Suprapubic skin (tissue), 4 donors: Measurements from ENCODE around the gene ABCC2. TPM values are rescaled to one million over a fixed set of nuclear protein-coding genes. Genes with fewer than 3 reads are reported as not detected.

Source experiments
- DNase-seq, 2 donors: peaks; one replicate each; pipeline ENCODE4 v3.0.0-alpha.2; 2019; ENCODE audit warnings: low spot score in 2 of 2
- H3K27ac ChIP-seq: fragments of 200-600 bp; sonication (generic); one replicate; pipeline ENCODE4 v1.5.1; 2019
- H3K27me3 ChIP-seq: fragments of 200-600 bp; sonication (generic); one replicate; pipeline ENCODE4 v1.5.1; 2019
- H3K36me3 ChIP-seq: fragments of 200-600 bp; sonication (generic); one replicate; pipeline ENCODE4 v1.5.1; 2019
- H3K4me1 ChIP-seq: fragments of 200-600 bp; sonication (generic); one replicate; pipeline ENCODE4 v1.5.1; 2019
- H3K4me3 ChIP-seq: fragments of 200-600 bp; sonication (generic); one replicate; pipeline ENCODE4 v1.5.1; 2019; ENCODE audit warnings: mild to moderate bottlenecking
- H3K9me3 ChIP-seq: fragments of 200-600 bp; sonication (generic); one replicate; pipeline ENCODE4 v1.5.1; 2019
- CTCF ChIP-seq, 2 donors: fragments of 200-600 bp in 1 of 2; fragments of 450-650 bp in 1 of 2; sonication (generic) in 1 of 2; IDR thresholded peaks; one replicate each; pipeline ENCODE4 v1.5.1; 2016 to 2019; ENCODE audit warnings: antibody characterized with exemption in 2 of 2, mild to moderate bottlenecking in 1 of 2, moderate library complexity in 1 of 2
- EP300 ChIP-seq: sonication (generic); formaldehyde crosslinking; IDR thresholded peaks from one replicate; pipeline ENCODE4 v1.6.1; 2017; ENCODE audit warnings: antibody characterized with exemption
- POLR2A ChIP-seq, 2 donors: fragments of 450-650 bp; IDR thresholded peaks; one replicate each; pipeline ENCODE4 v1.6.1; 2017; ENCODE audit warnings: antibody characterized with exemption in 2 of 2, mild to moderate bottlenecking in 2 of 2, moderate library complexity in 2 of 2
- POLR2AphosphoS5 ChIP-seq, 3 donors: sonication (generic); formaldehyde crosslinking; IDR thresholded peaks; one replicate each; pipeline ENCODE4 v1.6.1; 2017; ENCODE audit warnings: antibody characterized with exemption in 3 of 3
- WGBS: methylation state at CpG from one replicate; pipeline ENCODE4 v1.1.5; 2018; 5-methylcytosine and 5-hydroxymethylcytosine counted together
- total RNA-seq, 4 donors: library from RNA; depleted of rRNA; stranded (reverse); fragments of >200 nt; gene quantifications; one replicate each; pipeline ENCODE4 v1.1.0, GENCODE V29; 2016

The ABCC2 gene
- total RNA-seq, 4 donors from 2014 or later = 1.4 to 4.4 (median 2.7) TPM

GRCh38 chr10:99754670-99755069 is 27.8 kb upstream of the ABCC2 start:
- Histone ChIP-seq H3K27ac (no peak overlapping the region), H3K27me3 (no peaks in the 10 kb centered on the region), H3K4me3 (no peak overlapping the region), H3K36me3 (peaks cover 84% of the 10 kb centered on the region), H3K4me1 (no peaks in the 10 kb centered on the region), H3K9me3 (no peaks in the 10 kb centered on the region)
- TF ChIP-seq POLR2AphosphoS5 (IDR thresholded peaks at IDR 0.05) (no peak), EP300 (no peak), CTCF (IDR thresholded peaks at IDR 0.05) (no peak), POLR2A (IDR thresholded peaks at IDR 0.05) (no peak)
- WGBS = 95% methylated on average over 1 of the region's 1 CpG
- no peak for DNase-seq

GRCh38 chr10:99756159-99756558 is 26.3 kb upstream of the ABCC2 start:
- no peak overlapping the region for H3K27ac ChIP-seq
- no peak overlapping the region for H3K4me3 ChIP-seq
- no peaks in the 10 kb centered on the region for H3K27me3 ChIP-seq
- peaks cover 89% of the 10 kb centered on the region for H3K36me3 ChIP-seq
- no peaks in the 10 kb centered on the region for H3K9me3 ChIP-seq
- TF ChIP-seq POLR2A (IDR thresholded peaks at IDR 0.05) (no peak), CTCF (IDR thresholded peaks at IDR 0.05) (no peak), POLR2AphosphoS5 (IDR thresholded peaks at IDR 0.05) (no peak), EP300 (no peak)
- H3K4me1 ChIP-seq = no peaks in the 10 kb centered on the region
- 100% methylated on average over 1 of the region's 1 CpG for WGBS
- DNase-seq = no peak

GRCh38 chr10:99758211-99758891 is 24.1 kb upstream of the ABCC2 start:
- no peak overlapping the region for H3K27ac ChIP-seq
- 92% methylated on average over 2 of the region's 2 CpGs for WGBS
- peaks cover 67% of the 10 kb centered on the region for H3K36me3 ChIP-seq

GRCh38 chr10:99760321-99760720 is 22.1 kb upstream of the ABCC2 start:
- H3K27ac ChIP-seq = no peak overlapping the region
- H3K9me3 ChIP-seq = no peaks in the 10 kb centered on the region
- peaks cover 50% of the 10 kb centered on the region for H3K36me3 ChIP-seq
- no peak overlapping the region for H3K4me3 ChIP-seq
- TF ChIP-seq CTCF (IDR thresholded peaks at IDR 0.05) (no peak), POLR2AphosphoS5 (IDR thresholded peaks at IDR 0.05) (no peak), POLR2A (IDR thresholded peaks at IDR 0.05) (no peak), EP300 (no peak)
- no peak for DNase-seq
- H3K4me1 ChIP-seq = no peaks in the 10 kb centered on the region
- H3K27me3 ChIP-seq = no peaks in the 10 kb centered on the region
- WGBS = 56% methylated on average over 1 of the region's 1 CpG

More at GRCh38 chr10:99758211-99758891, 24.1 kb upstream of the ABCC2 start:
- TF ChIP-seq EP300 (no peak), CTCF (IDR thresholded peaks at IDR 0.05) (no peak), POLR2A (IDR thresholded peaks at IDR 0.05) (no peak), POLR2AphosphoS5 (IDR thresholded peaks at IDR 0.05) (no peak)
- H3K9me3 ChIP-seq = no peaks in the 10 kb centered on the region
- no peaks in the 10 kb centered on the region for H3K4me1 ChIP-seq
- DNase-seq = no peak
- H3K27me3 ChIP-seq = no peaks in the 10 kb centered on the region
- H3K4me3 ChIP-seq = no peak overlapping the region

GRCh38 chr10:99761365-99761764 is 21.1 kb upstream of the ABCC2 start:
- Histone ChIP-seq H3K4me3 (no peak overlapping the region), H3K27me3 (no peaks in the 10 kb centered on the region), H3K36me3 (peaks cover 39% of the 10 kb centered on the region), H3K27ac (no peak overlapping the region), H3K4me1 (no peaks in the 10 kb centered on the region), H3K9me3 (no peaks in the 10 kb centered on the region)
- DNase-seq = no peak
- TF ChIP-seq POLR2A (IDR thresholded peaks at IDR 0.05) (no peak), EP300 (no peak), CTCF (IDR thresholded peaks at IDR 0.05) (no peak), POLR2AphosphoS5 (IDR thresholded peaks at IDR 0.05) (no peak)
